GM12878 (cell line): ENCODE results near the gene RB1. TPM values are rescaled to one million over a fixed set of nuclear protein-coding genes. Genes with fewer than 3 reads are reported as not detected.

Source experiments
- ATAC-seq: fragments of 200-7000 bp; cut with Tn5 transposase; 3 replicates; pipeline ENCODE4 v1.9.1; 2020; ENCODE audit warnings: mild to moderate bottlenecking, moderate library complexity
- BruUV-seq: library from RNA; stranded (reverse); fragments of 400-500 nt; replicated peaks from 2 replicates; lab custom pipeline; 2021; lab: Mats Ljungman, UMichigan
- CTCF ChIA-PET: fragments of 300-600 bp; sonication (Branson Sonifier 250); formaldehyde crosslinking; extraction: SDS; loops from one replicate; lab custom pipeline; 2021; ENCODE audit warnings: inconsistent platforms; lab: Yijun Ruan, JAX
- POLR2A ChIA-PET: fragments of 350-600 bp; formaldehyde crosslinking; extraction: SDS; loops from one replicate; lab custom pipeline; 2021; ENCODE audit warnings: inconsistent platforms; lab: Charles Lee
- RAD21 ChIA-PET: fragments of 300-600 bp; sonication (Branson Sonifier 250); formaldehyde crosslinking; loops from one replicate; lab custom pipeline; 2023; ENCODE audit warnings: antibody characterized with exemption; ENCODE audit not compliant: unreplicated experiment; lab: Charles Lee
- SMC1A ChIA-PET: fragments of 300-600 bp; sonication (Branson Sonifier 250); formaldehyde crosslinking; loops from one replicate; lab custom pipeline; 2023; ENCODE audit not compliant: unreplicated experiment, uncharacterized antibody; lab: Charles Lee
- DNase-seq: peaks from one replicate; pipeline ENCODE4 v3.0.0-alpha.2; 2011; ENCODE audit warnings: low read depth, low spot score
- FAIRE-seq: peaks from 3 replicates; lab custom pipeline; 2011; peaks lifted over from hg19 to GRCh38; lab: Jason Lieb, UNC
- H2AFZ ChIP-seq: 2 replicates; pipeline ENCODE4 v1.6.0; 2011; ENCODE audit warnings: low read depth, low read length, control low read depth; ENCODE audit not compliant: control insufficient read depth
- H3K27ac ChIP-seq: 2 replicates; pipeline ENCODE4 v1.5.1; 2011; ENCODE audit warnings: control low read depth; ENCODE audit not compliant: control insufficient read depth, insufficient read depth
- H3K27me3 ChIP-seq, 2 experiments: replicated peaks in 1 of 2; 2 replicates each; pipeline versions ENCODE4 v1.6.0 to v1.6.1; 2011; ENCODE audit warnings: low read length in 1 of 2; ENCODE audit not compliant: control insufficient read depth in 2 of 2, insufficient read depth in 2 of 2
- H3K36me3 ChIP-seq, 2 experiments: 2 replicates each; pipeline ENCODE4 v1.5.1; 2011; ENCODE audit warnings: low read length in 1 of 2; ENCODE audit not compliant: control insufficient read depth in 2 of 2, insufficient read depth in 2 of 2
- H3K4me1 ChIP-seq: 2 replicates; pipeline ENCODE4 v1.6.1; 2011; ENCODE audit warnings: mild to moderate bottlenecking, low read length, moderate library complexity, mixed read lengths; ENCODE audit not compliant: control insufficient read depth, insufficient read depth
- H3K4me2 ChIP-seq: 2 replicates; pipeline ENCODE4 v1.6.0; 2011; ENCODE audit warnings: control low read depth; ENCODE audit not compliant: control insufficient read depth, insufficient read depth
- H3K4me3 ChIP-seq: fragments of 200-600 bp; sonication (generic); 2 replicates; pipeline ENCODE4 v1.5.1; 2016
- H3K79me2 ChIP-seq: 2 replicates; pipeline ENCODE4 v1.6.0; 2011; ENCODE audit warnings: low read length; ENCODE audit not compliant: control insufficient read depth, insufficient read depth
- H3K9ac ChIP-seq: 2 replicates; pipeline ENCODE4 v1.8.0; 2011; ENCODE audit warnings: low read length, control low read depth, mixed read lengths; ENCODE audit not compliant: control insufficient read depth, insufficient read depth
- H3K9me3 ChIP-seq: replicated peaks from 3 replicates; pipeline ENCODE4 v1.5.1; 2011; ENCODE audit warnings: mild to moderate bottlenecking, low read length; ENCODE audit not compliant: control insufficient read depth, insufficient read depth
- H4K20me1 ChIP-seq: 2 replicates; pipeline ENCODE4 v1.6.0; 2011; ENCODE audit not compliant: control insufficient read depth, insufficient read depth
- CTCF ChIP-seq, 3 experiments: IDR thresholded peaks in 2 of 3; conservative IDR thresholded peaks in 1 of 3; 2 replicates each; pipeline ENCODE4 v1.5.1; 2011; ENCODE audit warnings: low read depth in 3 of 3, low read length in 3 of 3, mild to moderate bottlenecking in 3 of 3, control low read depth in 2 of 3, moderate library complexity in 2 of 3, inconsistent platforms in 1 of 3, mixed read lengths in 1 of 3; ENCODE audit not compliant: control insufficient read depth in 2 of 3, insufficient read depth in 1 of 3; ENCODE audit errors: extremely low read depth in 1 of 3
- DPF2 ChIP-seq: fragments of 450-650 bp; IDR thresholded peaks from 2 replicates; pipeline ENCODE4 v1.6.1; 2017; ENCODE audit warnings: mild to moderate bottlenecking
- HDAC2 ChIP-seq: fragments of 200-600 bp; sonication (generic); IDR thresholded peaks from 2 replicates; pipeline ENCODE4 v1.6.1; 2017
- WGBS: methylation state at CpG from one replicate; pipeline ENCODE4 v1.1.6; 2016; ENCODE audit warnings: low lambda C conversion rate; ENCODE audit not compliant: insufficient replicate concordance, insufficient coverage; ENCODE audit errors: missing lambda C conversion rate; 5-methylcytosine and 5-hydroxymethylcytosine counted together
- in situ Hi-C: fragments of 300-500 bp; cut with MboI; formaldehyde crosslinking; loops from 9 replicates; pipeline ENCODE4 v1.14.3; 2018; ENCODE audit warnings: mixed read lengths
- intact Hi-C: fragments of 100-400 bp; cut with micrococcal nuclease; formaldehyde crosslinking; loops from one replicate; pipeline ENCODE4 v1.14.2; 2022; ENCODE audit not compliant: unreplicated experiment
- polyA plus RNA-seq, 11 experiments: library from polyadenylated mRNA; depleted of rRNA in 4 of 11; unstranded in 6 of 11; stranded (reverse) in 5 of 11; fragments of >200 nt; fragmentation: Nextera tagmentation in 4 of 11; fragmentation: Illumina TruSeq in 1 of 11; extraction: Ambion mirVana in 4 of 11; extraction: Trizol in 1 of 11; gene quantifications; 1 replicate in 1 of 11; 2 replicates in 10 of 11; pipeline versions ENCODE4 v1.2.1 to v1.2.3, GENCODE V29; 2011 to 2016; ENCODE audit warnings: inconsistent platforms in 2 of 11, missing spikeins in 2 of 11, low read depth in 1 of 11
- total RNA-seq, 4 experiments: library from RNA; depleted of rRNA in 3 of 4; stranded (reverse); fragments of >200 nt in 3 of 4; fragmentation: Illumina TruSeq in 1 of 4; extraction: Trizol in 1 of 4; gene quantifications; 2 replicates each; pipeline versions ENCODE4 v1.2.1 to v1.2.3, GENCODE V29; 2013 to 2021

RB1 gene
- total and polyA plus RNA-seq, 10 of the 15 experiments (the other 5 are each of a cell fraction or from before 2014, with no cell fraction given), result 2.8 to 45.0 (median 8.3) TPM

- TF ChIP-seq HDAC2 (no peak), CTCF (IDR thresholded peaks at IDR 0.05 in 2 of 3, conservative IDR thresholded peaks at IDR 0.05 in 1 of 3; ENCODE audit: control insufficient read depth in 2 of 3, extremely low read depth in 1 of 3, insufficient read depth in 1 of 3, low read depth in 3 of 3, low read length in 3 of 3) (no peak), DPF2 (no peak)
- H3K9me3 ChIP-seq, result peaks cover 34% of the 10 kb centered on the region; the same call in 2 of the 3 replicates
- no peak for DNase-seq
- CTCF ChIA-PET, result interaction anchor here (1.2 kb wide), 1 partner anchor 37 kb away, joined by 3 read pairs; no protein-coding TSS in a partner anchor
- in situ Hi-C loops (no loop called here), intact Hi-C loops (no loop called here)
- no peak overlapping the region for H2AFZ ChIP-seq
- no peak for ATAC-seq
- H3K4me1 ChIP-seq, result no peaks in the 10 kb centered on the region
- no peaks in the 10 kb centered on the region for H4K20me1 ChIP-seq
- no peak overlapping the region for H3K27ac ChIP-seq
- WGBS, result 76% methylated on average over 46 of the region's 48 CpGs
- no peak overlapping the region for H3K9ac ChIP-seq
- peaks cover 0 to 2% of the 10 kb centered on the region in 2 experiments; a peak in 1 of 4 replicates for H3K27me3 ChIP-seq
- SMC1A ChIA-PET, result no interaction called here
- RAD21 ChIA-PET, result no interaction called here
- no peak overlapping the region for H3K4me3 ChIP-seq
- no peaks in the 10 kb centered on the region; the same call in 1 of the 2 replicates for H3K79me2 ChIP-seq
- BruUV-seq, result no TSS peak
- H3K4me2 ChIP-seq, result no peak overlapping the region
- H3K36me3 ChIP-seq, result peaks cover 0 to 27% of the 10 kb centered on the region in 2 experiments; a peak in 3 of 4 replicates
- POLR2A ChIA-PET, result no interaction called here
- no peak for FAIRE-seq
These were observed 16.2 kb downstream of the RB1 start for GRCh38 chr13:48319531-48320398.
